Lower leg skin (tissue), 3 donors: Measurements from ENCODE around the gene DNALI1.

Experiments
- POLR2A ChIP-seq, 2 donors: fragments of 450-650 bp; IDR thresholded peaks; one replicate each; pipeline ENCODE4 v1.6.1; 2016 to 2017; ENCODE audit warnings: antibody characterized with exemption in 2 of 2, mild to moderate bottlenecking in 1 of 2, moderate library complexity in 1 of 2
- TF ChIP-seq, protein P1 (sequence below), 3 donors: fragments of 450-650 bp; IDR thresholded peaks; one replicate each; pipeline ENCODE4 v1.5.1; 2016; ENCODE audit warnings: antibody characterized with exemption in 3 of 3, mild to moderate bottlenecking in 3 of 3, moderate library complexity in 2 of 3

DNA sequence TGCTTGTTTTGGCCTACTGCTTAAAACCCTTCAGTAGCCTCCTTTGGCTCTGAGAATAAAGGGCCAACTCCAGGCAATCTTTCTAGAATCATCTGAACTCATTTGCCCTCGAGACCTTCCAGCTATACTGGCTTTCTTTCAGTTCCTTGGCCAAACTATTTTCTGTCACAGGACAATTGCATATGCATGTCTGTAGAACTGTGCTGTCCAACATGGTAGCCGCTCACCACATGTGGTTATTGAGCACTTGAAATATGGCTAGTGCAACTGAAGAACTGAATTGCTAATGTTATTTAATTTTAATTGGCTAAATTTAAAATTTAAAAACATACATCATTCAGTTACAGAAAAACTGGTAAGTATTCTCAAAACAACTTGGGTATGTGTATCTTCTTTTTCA lies 53.3 kb downstream of the DNALI1 start:
- TF ChIP-seq POLR2A (IDR thresholded peaks at IDR 0.05): no peak
- TF ChIP-seq, protein P1, sequence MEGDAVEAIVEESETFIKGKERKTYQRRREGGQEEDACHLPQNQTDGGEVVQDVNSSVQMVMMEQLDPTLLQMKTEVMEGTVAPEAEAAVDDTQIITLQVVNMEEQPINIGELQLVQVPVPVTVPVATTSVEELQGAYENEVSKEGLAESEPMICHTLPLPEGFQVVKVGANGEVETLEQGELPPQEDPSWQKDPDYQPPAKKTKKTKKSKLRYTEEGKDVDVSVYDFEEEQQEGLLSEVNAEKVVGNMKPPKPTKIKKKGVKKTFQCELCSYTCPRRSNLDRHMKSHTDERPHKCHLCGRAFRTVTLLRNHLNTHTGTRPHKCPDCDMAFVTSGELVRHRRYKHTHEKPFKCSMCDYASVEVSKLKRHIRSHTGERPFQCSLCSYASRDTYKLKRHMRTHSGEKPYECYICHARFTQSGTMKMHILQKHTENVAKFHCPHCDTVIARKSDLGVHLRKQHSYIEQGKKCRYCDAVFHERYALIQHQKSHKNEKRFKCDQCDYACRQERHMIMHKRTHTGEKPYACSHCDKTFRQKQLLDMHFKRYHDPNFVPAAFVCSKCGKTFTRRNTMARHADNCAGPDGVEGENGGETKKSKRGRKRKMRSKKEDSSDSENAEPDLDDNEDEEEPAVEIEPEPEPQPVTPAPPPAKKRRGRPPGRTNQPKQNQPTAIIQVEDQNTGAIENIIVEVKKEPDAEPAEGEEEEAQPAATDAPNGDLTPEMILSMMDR (IDR thresholded peaks at IDR 0.05): no peak
